Stimulated activated CD4-positive, alpha-beta T cell treated with anti-CD3 and anti-CD28 coated beads, Interleukin-15, amount 100 ng/mL, for 24 hours (primary cell): ENCODE measurements around the gene E2F8.

ENCODE experiments used
- DNase-seq: peaks from one replicate; pipeline ENCODE4 v3.0.0-alpha.2; 2020

The E2F8 gene

GRCh38 chr11:19218216-19218615 lies 22.5 kb downstream of the E2F8 start:
- DNase-seq, result no peak

DNA sequence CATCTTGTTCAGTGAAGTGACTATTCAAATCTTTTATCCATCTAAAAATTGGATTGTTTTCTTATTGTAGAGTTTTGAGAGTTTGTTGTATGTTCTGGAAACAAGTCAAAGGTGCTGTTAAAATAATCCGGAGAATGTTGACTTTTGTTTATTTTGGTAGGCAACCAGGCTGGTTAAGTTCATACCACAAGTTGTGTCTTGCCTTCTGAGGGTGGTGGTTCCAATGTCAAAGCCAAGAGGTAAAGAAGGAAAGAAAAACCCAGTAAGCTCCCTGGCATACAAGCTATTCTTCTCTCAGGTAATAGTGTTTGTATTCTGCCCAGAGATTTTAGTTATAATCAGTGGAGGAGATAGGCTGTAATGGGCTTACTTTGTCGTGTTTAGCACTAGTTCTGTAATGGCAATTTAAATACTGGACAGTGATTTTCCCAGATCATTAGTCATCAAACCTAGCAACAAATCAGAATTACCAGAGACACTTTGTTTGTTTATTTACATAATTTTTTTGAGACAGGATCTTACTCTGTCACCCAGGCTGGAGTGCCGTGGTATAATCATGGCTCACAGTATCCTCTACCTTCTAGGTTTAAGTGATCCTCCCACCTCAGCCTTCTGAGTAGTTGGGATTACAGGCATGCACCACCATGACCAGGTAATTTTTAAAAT lies 23.9 kb downstream of the E2F8 start:
- DNase-seq, result no peak

DNA sequence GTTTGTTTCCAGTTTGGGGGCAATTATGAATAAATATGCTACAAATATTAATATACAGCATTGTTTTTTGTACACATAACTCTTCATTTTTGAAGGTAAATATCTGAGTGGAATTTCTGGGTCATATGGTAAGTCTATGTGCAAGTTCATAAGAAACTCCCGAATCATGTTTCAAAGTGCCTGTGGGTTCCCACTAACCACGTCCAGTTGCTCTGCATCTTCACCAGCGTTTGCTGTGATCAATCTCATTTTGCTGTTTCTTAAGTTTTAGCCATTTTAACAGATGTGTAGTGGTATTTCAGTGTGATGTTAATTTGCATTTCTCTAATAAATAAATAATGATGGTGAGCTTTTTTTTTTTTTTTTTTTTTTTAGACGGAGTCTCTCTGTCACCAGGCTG lies 24.7 kb downstream of the E2F8 start:
- no peak for DNase-seq

DNA sequence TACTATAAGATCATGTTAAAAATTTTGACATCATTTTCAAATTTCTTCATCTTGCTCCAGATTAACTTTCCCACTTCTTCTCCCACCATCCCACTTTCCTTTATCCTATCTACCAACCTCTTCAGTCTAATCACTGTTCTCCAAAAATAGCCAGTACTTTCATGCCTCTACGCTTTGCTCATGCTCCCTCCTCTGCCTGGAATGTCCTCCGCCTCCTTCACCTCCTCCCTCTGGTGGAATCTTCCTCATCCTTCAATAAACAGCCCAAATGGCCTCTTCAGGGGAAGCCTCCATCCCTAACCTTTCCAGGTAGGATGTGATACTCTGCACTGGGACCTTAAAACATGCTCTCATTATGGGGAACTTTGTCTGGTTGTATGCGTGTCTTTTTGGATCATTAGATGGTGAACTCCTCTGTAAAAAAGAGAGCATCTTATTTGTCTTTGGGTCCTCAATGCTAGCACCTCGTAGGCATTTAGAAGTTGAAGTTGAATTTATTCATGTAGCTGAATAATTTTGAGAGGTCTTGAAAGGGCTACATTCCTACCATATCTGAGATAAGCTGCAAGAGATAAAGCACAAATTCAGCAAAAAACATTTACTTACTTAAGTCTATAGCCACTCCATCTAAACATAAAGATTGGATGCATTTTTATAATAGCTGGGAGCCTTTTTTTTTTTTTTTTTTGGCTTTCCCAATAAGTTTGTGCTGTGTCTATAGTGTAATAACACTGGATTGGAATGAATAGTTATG lies 31.0 kb downstream of the E2F8 start:
- no peak for DNase-seq

GRCh38 chr11:19208959-19209546 lies 31.7 kb downstream of the E2F8 start:
- no peak for DNase-seq

- no peak for DNase-seq
Measured at GRCh38 chr11:19208181-19208580, 32.6 kb downstream of the E2F8 start.

GRCh38 chr11:19204836-19205235 lies 35.9 kb downstream of the E2F8 start:
- DNase-seq, result no peak

GRCh38 chr11:19201737-19202605 lies 38.8 kb downstream of the E2F8 start, which contains the start of gene CSRP3:
Gene CSRP3, minus strand, starts transcription at chr11:19201983. Its CDS starts 9,535 bp downstream, at chr11:19192448.
- DNase-seq, result no peak

DNA sequence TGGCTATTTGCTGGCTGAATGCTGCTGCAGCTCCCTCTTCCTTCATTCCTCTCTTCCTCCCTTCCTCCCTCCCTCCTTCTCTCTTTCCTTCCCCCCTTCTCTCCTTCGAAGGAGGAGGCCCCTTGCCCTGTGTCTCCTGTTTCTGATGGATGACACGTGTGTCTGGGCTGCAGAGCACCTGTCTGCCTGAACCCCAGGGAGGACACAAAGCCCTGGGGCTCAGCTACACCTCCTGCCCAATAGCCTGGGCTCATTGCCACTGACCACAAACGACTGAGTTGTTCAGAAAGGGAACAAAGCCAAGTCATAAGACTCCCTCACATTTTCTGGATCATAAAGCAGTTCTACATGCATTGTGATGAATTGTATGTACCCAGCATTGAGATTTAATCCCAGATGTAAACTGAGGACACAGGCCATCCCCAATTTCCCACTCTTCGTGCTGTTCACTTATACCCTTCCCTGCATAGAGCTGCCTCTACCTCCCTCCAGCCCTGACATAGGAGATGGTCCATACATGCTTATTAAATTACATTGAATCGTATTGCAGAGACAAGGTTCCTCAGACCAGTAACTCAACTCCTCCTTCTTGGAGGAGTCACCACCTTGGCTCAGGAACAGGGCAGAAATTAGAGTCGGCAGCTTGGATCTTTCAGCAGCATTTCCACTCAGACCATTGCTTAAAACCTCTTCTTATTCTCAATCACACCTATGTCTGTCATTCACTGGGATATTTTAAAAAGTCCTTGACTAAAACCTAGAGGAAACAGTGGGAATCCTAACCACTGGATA lies 40.1 kb downstream of the E2F8 start:
- DNase-seq, result no peak

GRCh38 chr11:19199771-19200170 lies 41.0 kb downstream of the E2F8 start:
- no peak for DNase-seq

GRCh38 chr11:19199048-19199447 lies 41.7 kb downstream of the E2F8 start:
- DNase-seq, result no peak

DNA sequence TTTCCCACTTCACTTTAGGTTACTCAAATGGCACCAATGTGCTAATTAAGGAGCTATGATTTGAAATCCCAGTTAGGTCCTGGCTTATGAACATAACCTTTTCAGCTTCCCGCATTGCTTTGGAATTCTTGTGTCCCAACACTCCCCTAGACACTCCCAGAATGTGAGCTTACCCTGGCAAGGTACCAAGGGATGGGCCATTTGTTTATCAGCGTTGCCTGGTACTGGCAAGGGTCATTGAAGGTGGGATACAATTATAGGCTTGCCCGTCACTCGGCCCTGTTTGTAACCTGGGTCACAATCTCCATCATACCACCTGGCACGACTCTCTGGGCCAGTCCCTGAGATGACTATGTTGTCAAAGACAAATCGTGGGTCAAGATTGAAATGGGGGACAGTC lies 44.3 kb downstream of the E2F8 start:
- no peak for DNase-seq

DNA sequence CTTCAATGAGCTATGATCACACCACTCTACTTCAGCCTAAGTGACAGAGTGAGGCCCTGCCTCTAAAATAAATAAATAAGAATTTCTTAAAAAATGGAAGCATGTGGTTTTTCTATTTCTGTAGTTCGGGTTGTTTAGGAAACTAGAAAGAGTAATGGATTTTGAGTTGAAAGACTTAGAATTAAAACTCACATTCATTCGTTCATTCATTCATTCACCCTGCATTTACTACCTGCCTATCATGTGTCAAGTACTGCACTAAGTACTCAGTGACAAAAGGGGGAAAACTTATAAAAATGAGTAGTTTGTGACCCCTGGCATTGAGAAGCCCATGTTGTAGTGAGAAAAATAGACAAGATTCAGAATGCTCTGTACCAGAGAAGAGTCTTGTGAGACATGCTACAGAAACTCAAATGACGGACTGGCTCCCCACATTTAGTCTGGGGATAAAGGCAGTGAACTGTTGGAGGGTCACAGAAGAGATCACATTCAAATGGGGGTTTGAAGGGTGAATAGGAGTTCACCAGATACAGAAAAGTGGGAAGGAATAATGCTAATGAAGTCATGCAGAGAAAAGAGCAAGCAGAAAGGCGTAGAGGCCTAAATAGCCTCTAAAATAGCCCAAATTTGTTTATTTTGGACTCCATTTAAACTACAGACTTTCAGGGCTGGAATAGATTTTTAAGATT lies 46.0 kb downstream of the E2F8 start:
- DNase-seq, result no peak

- DNase-seq, result no peak
Measured at GRCh38 chr11:19193916-19194315, 46.8 kb downstream of the E2F8 start.

- no peak for DNase-seq
Measured at GRCh38 chr11:19191530-19192169, 49.1 kb downstream of the E2F8 start.

DNA sequence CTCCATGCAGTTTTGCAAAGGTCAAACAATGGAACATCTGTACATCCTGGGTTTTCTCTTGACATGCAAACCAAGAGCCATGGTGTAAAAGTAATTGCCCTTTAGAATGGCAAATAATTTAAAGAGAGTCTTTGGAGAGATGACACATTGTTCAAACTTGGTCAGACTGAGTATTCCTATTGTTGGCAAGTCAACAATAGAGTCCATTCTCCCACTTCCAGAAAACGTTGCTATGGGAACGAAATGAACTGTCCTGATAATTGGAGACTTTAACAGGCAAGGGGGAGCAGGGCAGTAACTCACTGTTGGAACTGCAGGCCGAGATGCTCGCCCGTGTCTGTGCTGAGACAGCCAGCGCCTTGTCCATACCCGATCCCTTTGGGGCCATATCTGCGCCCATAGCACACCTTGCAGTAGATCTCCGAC lies 52.9 kb downstream of the E2F8 start:
- DNase-seq, result no peak

DNA sequence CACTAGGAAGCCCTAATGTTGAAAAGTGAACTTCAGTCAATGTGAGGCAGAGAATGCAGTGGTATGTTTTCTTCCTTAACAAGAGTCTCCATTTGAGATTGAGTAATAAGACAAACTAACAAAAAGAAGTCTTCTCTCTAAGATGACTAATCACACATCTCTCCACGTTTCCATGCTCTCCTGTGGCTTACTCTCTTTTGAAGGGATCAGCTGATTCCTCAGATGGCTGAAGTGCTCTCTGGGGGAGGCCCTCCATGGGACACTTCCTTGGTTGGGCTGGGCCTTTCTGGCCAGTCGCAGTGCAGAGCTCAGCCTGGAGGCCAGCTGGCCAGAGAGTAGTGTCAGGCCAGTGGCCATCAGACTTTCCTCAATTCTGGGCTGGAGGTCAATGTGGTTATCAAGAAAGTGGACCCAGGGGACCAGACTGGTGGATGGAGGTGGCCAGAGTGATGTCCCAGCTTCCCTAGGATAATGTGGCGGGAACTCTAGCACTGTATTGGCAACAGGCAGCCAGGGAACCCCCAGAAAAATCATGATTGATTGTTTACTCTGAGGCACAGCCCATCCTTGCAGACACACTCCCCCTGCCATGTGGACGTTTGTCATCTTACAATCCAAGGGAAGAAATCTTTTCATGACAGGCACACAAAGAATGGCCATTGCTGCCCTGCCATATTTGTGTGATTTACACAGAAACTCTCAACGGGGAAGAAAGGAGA lies 53.5 kb downstream of the E2F8 start:
- DNase-seq, result no peak

GRCh38 chr11:19185516-19186052 lies 55.2 kb downstream of the E2F8 start:
- no peak for DNase-seq

DNA sequence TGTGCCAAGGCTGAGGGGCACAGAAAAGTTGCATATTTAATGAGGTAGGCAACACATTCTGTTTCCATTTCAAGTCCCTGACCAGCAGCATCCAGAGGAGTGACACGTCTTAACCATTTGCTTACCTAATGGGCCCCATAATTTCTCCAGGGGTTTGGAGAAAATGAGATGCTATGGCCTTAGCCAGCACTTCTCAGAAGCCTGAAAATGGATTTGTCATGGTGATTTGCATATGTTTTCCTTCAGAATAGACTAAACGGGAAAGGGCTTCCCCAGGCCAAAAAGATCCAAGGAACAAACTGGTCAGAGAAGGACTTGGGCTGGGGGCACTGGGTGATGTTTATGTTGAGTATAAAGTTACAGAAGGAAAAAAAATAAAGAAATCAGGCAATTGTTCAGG lies 55.7 kb downstream of the E2F8 start:
- DNase-seq, result no peak

DNA sequence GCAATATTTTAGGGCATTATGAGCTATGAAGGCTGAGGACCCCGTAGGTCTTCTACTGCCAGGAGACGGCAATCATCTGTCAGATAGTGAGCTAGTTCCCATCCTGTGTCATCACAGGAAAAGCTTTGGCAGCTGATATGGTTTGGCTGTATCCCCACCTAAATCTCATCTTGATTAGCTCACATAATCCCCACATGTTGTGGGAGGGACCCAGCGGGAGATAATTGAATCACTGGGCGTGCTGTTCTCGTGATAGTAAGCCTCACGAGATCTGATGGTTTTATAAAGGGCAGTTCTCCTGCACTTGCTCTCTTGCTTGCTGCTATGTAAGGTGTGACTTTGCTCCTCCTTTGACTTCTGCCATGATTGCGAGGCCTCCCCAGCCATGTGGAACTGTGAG lies 57.1 kb downstream of the E2F8 start:
- DNase-seq, result no peak
